NCI-H128 (cell line): ENCODE data around the gene MBD6.
"Not testable (repeated sequence)": the region's sequence is repeated elsewhere in the genome, so short reads cannot be mapped to it uniquely, and the experiment has no call there.

ENCODE experiments used
- DNase-seq: peaks from one replicate; lab custom pipeline; 2025; ENCODE audit not compliant: unreplicated experiment; lab: John Stamatoyannopoulos, UW

MBD6 gene

GRCh38 chr12:57549909-57550640 lies 27.5 kb downstream of the MBD6 start, which contains the start of gene KIF5A:
Gene KIF5A, plus strand, starts transcription at chr12:57550044. Its CDS starts 228 bp downstream, at chr12:57550272.
- peak; percentile 57 for DNase-seq

- DNase-seq: no peak
Observed at GRCh38 chr12:57550641-57551549, 28.3 kb downstream of the MBD6 start.

GRCh38 chr12:57551637-57552305 lies 29.1 kb downstream of the MBD6 start:
- no peak for DNase-seq

- no peak for DNase-seq
Observed at GRCh38 chr12:57552306-57552651, 29.7 kb downstream of the MBD6 start.

GRCh38 chr12:57552835-57553313 lies 30.2 kb downstream of the MBD6 start:
- DNase-seq: no peak

- peak; percentile 46 for DNase-seq
Observed at GRCh38 chr12:57553343-57554202, 30.9 kb downstream of the MBD6 start.

- no peak for DNase-seq
Observed at GRCh38 chr12:57554453-57554852, 31.8 kb downstream of the MBD6 start.

GRCh38 chr12:57554897-57555296 lies 32.3 kb downstream of the MBD6 start:
- DNase-seq: no peak

GRCh38 chr12:57558864-57559263 lies 36.2 kb downstream of the MBD6 start:
- DNase-seq: no peak

- no peak for DNase-seq
Observed at GRCh38 chr12:57560516-57560915, 37.9 kb downstream of the MBD6 start.

- not testable (repeated sequence) for DNase-seq
Observed at GRCh38 chr12:57561117-57561516, 38.5 kb downstream of the MBD6 start.

- DNase-seq: no peak
Observed at GRCh38 chr12:57563358-57563757, 40.7 kb downstream of the MBD6 start.

- DNase-seq: no peak
Observed at GRCh38 chr12:57564178-57564740, 41.6 kb downstream of the MBD6 start.

- no peak for DNase-seq
Observed at GRCh38 chr12:57568838-57569237, 46.2 kb downstream of the MBD6 start.

GRCh38 chr12:57569858-57570257 lies 47.2 kb downstream of the MBD6 start:
- no peak for DNase-seq

- not testable (repeated sequence) for DNase-seq
Observed at GRCh38 chr12:57570438-57570837, 47.8 kb downstream of the MBD6 start.

GRCh38 chr12:57571926-57572762 lies 49.5 kb downstream of the MBD6 start:
- DNase-seq: no peak

- no peak for DNase-seq
Observed at GRCh38 chr12:57574795-57575194, 52.2 kb downstream of the MBD6 start.
